Measurements from ENCODE around the gene RAB30. TPM values are rescaled to one million over a fixed set of nuclear protein-coding genes. Genes with fewer than 3 reads are reported as not detected.
A peak's percentile ranks its signal among the peaks of the same experiment; 100 is the strongest.
"Not testable (repeated sequence)": the region's sequence is repeated elsewhere in the genome, so short reads cannot be mapped to it uniquely, and the experiment has no call there.

RAB30 gene
- total and polyA plus RNA-seq, 2 donors: 4.5 to 7.5 TPM

GRCh38 chr11:82959987-82960778, 111.5 kb downstream of the RAB30 start:
- H3K27me3 ChIP-seq (ENCODE audit: control insufficient read depth in 2 of 2, insufficient read depth in 1 of 2, low read length in 1 of 2): no peaks in the 10 kb centered on the region
- no peaks in the 10 kb centered on the region for H3K36me3 ChIP-seq (ENCODE audit: control insufficient read depth in 2 of 2, insufficient read depth in 2 of 2, low read length in 1 of 2)
- peaks cover 0 to 9% of the 10 kb centered on the region in 2 donors for H3K9me3 ChIP-seq (ENCODE audit: control insufficient read depth in 2 of 2, insufficient read depth in 1 of 2, low read length in 1 of 2)
- peak in 6 of 9 donors; percentile 51 to 86 (median 55) for DNase-seq (ENCODE audit: low read depth in 6 of 9, low spot score in 9 of 9)
- H3K4me3 ChIP-seq (ENCODE audit: low read length in 2 of 2): no peak overlapping the region
- 37% methylated on average over 5 of the region's 5 CpGs for WGBS
- H3K27ac ChIP-seq (ENCODE audit: low read depth in 1 of 2, low read length in 1 of 2): peak overlapping the region; percentile 79 to 85
- H3K4me1 ChIP-seq (ENCODE audit: control insufficient read depth in 2 of 2, insufficient read depth in 2 of 2, low read length in 2 of 2): peaks cover 15 to 28% of the 10 kb centered on the region in 2 donors

- 38% methylated on average over 9 of the region's 9 CpGs for WGBS
- H3K9me3 ChIP-seq (ENCODE audit: control insufficient read depth in 2 of 2, insufficient read depth in 1 of 2, low read length in 1 of 2); H3K36me3 ChIP-seq (ENCODE audit: control insufficient read depth in 2 of 2, insufficient read depth in 2 of 2, low read length in 1 of 2); H3K4me3 ChIP-seq (ENCODE audit: low read length in 2 of 2); H3K27me3 ChIP-seq (ENCODE audit: control insufficient read depth in 2 of 2, insufficient read depth in 1 of 2, low read length in 1 of 2): not testable (repeated sequence)
- peak in 4 of 9 donors; percentile 22 to 75 (median 49) for DNase-seq (ENCODE audit: low read depth in 6 of 9, low spot score in 9 of 9)
- Histone ChIP-seq H3K4me1 (ENCODE audit: control insufficient read depth in 2 of 2, insufficient read depth in 2 of 2, low read length in 2 of 2) (peaks cover 15 to 27% of the 10 kb centered on the region in 2 donors), H3K27ac (ENCODE audit: low read depth in 1 of 2, low read length in 1 of 2) (peak overlapping the region; percentile 80 to 84)
These were observed 115.8 kb downstream of the RAB30 start for GRCh38 chr11:82955736-82956453.

- H3K36me3 ChIP-seq (ENCODE audit: control insufficient read depth in 2 of 2, insufficient read depth in 2 of 2, low read length in 1 of 2); H3K27me3 ChIP-seq (ENCODE audit: control insufficient read depth in 2 of 2, insufficient read depth in 1 of 2, low read length in 1 of 2); H3K4me3 ChIP-seq (ENCODE audit: low read length in 2 of 2); H3K4me1 ChIP-seq (ENCODE audit: control insufficient read depth in 2 of 2, insufficient read depth in 2 of 2, low read length in 2 of 2); H3K27ac ChIP-seq (ENCODE audit: low read depth in 1 of 2, low read length in 1 of 2); DNase-seq (ENCODE audit: low read depth in 6 of 9, low spot score in 9 of 9); H3K9me3 ChIP-seq (ENCODE audit: control insufficient read depth in 2 of 2, insufficient read depth in 1 of 2, low read length in 1 of 2): not testable (repeated sequence)
- WGBS: 97% methylated on average over 2 of the region's 2 CpGs
These were observed 121.2 kb downstream of the RAB30 start for GRCh38 chr11:82950502-82950901.

- Histone ChIP-seq H3K4me3 (ENCODE audit: low read length in 2 of 2) (no peak overlapping the region), H3K36me3 (ENCODE audit: control insufficient read depth in 2 of 2, insufficient read depth in 2 of 2, low read length in 1 of 2) (no peaks in the 10 kb centered on the region), H3K9me3 (ENCODE audit: control insufficient read depth in 2 of 2, insufficient read depth in 1 of 2, low read length in 1 of 2) (no peaks in the 10 kb centered on the region), H3K4me1 (ENCODE audit: control insufficient read depth in 2 of 2, insufficient read depth in 2 of 2, low read length in 2 of 2) (no peaks in the 10 kb centered on the region), H3K27ac (ENCODE audit: low read depth in 1 of 2, low read length in 1 of 2) (no peak overlapping the region), H3K27me3 (ENCODE audit: control insufficient read depth in 2 of 2, insufficient read depth in 1 of 2, low read length in 1 of 2) (no peaks in the 10 kb centered on the region)
- no peak for DNase-seq (ENCODE audit: low read depth in 6 of 9, low spot score in 9 of 9)
These were observed 122.3 kb downstream of the RAB30 start for GRCh38 chr11:82949352-82949751.

GRCh38 chr11:82945682-82946081, 126.0 kb downstream of the RAB30 start:
- H3K4me1 ChIP-seq (ENCODE audit: control insufficient read depth in 2 of 2, insufficient read depth in 2 of 2, low read length in 2 of 2): no peaks in the 10 kb centered on the region
- H3K9me3 ChIP-seq (ENCODE audit: control insufficient read depth in 2 of 2, insufficient read depth in 1 of 2, low read length in 1 of 2): peaks cover 0 to 6% of the 10 kb centered on the region in 2 donors
- no peak overlapping the region for H3K4me3 ChIP-seq (ENCODE audit: low read length in 2 of 2)
- no peaks in the 10 kb centered on the region for H3K36me3 ChIP-seq (ENCODE audit: control insufficient read depth in 2 of 2, insufficient read depth in 2 of 2, low read length in 1 of 2)
- H3K27ac ChIP-seq (ENCODE audit: low read depth in 1 of 2, low read length in 1 of 2): no peak overlapping the region
- no peaks in the 10 kb centered on the region for H3K27me3 ChIP-seq (ENCODE audit: control insufficient read depth in 2 of 2, insufficient read depth in 1 of 2, low read length in 1 of 2)
- DNase-seq (ENCODE audit: low read depth in 6 of 9, low spot score in 9 of 9): no peak

- 95% methylated on average over 1 of the region's 1 CpG for WGBS
- DNase-seq (ENCODE audit: low read depth in 6 of 9, low spot score in 9 of 9); H3K27ac ChIP-seq (ENCODE audit: low read depth in 1 of 2, low read length in 1 of 2); H3K9me3 ChIP-seq (ENCODE audit: control insufficient read depth in 2 of 2, insufficient read depth in 1 of 2, low read length in 1 of 2); H3K4me1 ChIP-seq (ENCODE audit: control insufficient read depth in 2 of 2, insufficient read depth in 2 of 2, low read length in 2 of 2); H3K36me3 ChIP-seq (ENCODE audit: control insufficient read depth in 2 of 2, insufficient read depth in 2 of 2, low read length in 1 of 2); H3K4me3 ChIP-seq (ENCODE audit: low read length in 2 of 2); H3K27me3 ChIP-seq (ENCODE audit: control insufficient read depth in 2 of 2, insufficient read depth in 1 of 2, low read length in 1 of 2): not testable (repeated sequence)
These were observed 126.7 kb downstream of the RAB30 start for GRCh38 chr11:82945041-82945440.

- DNase-seq (ENCODE audit: low read depth in 6 of 9, low spot score in 9 of 9): no peak
- H3K4me1 ChIP-seq (ENCODE audit: control insufficient read depth in 2 of 2, insufficient read depth in 2 of 2, low read length in 2 of 2): no peaks in the 10 kb centered on the region
- peaks cover 0 to 6% of the 10 kb centered on the region in 2 donors for H3K9me3 ChIP-seq (ENCODE audit: control insufficient read depth in 2 of 2, insufficient read depth in 1 of 2, low read length in 1 of 2)
- no peaks in the 10 kb centered on the region for H3K36me3 ChIP-seq (ENCODE audit: control insufficient read depth in 2 of 2, insufficient read depth in 2 of 2, low read length in 1 of 2)
- WGBS: 95% methylated on average over 2 of the region's 2 CpGs
- H3K27me3 ChIP-seq (ENCODE audit: control insufficient read depth in 2 of 2, insufficient read depth in 1 of 2, low read length in 1 of 2): no peaks in the 10 kb centered on the region
- H3K27ac ChIP-seq (ENCODE audit: low read depth in 1 of 2, low read length in 1 of 2): no peak overlapping the region
- no peak overlapping the region for H3K4me3 ChIP-seq (ENCODE audit: low read length in 2 of 2)
These were observed 127.5 kb downstream of the RAB30 start for GRCh38 chr11:82944198-82944597.

GRCh38 chr11:82943430-82943829, 128.3 kb downstream of the RAB30 start:
- DNase-seq (ENCODE audit: low read depth in 6 of 9, low spot score in 9 of 9); H3K27ac ChIP-seq (ENCODE audit: low read depth in 1 of 2, low read length in 1 of 2); H3K4me3 ChIP-seq (ENCODE audit: low read length in 2 of 2); H3K9me3 ChIP-seq (ENCODE audit: control insufficient read depth in 2 of 2, insufficient read depth in 1 of 2, low read length in 1 of 2); H3K27me3 ChIP-seq (ENCODE audit: control insufficient read depth in 2 of 2, insufficient read depth in 1 of 2, low read length in 1 of 2); H3K4me1 ChIP-seq (ENCODE audit: control insufficient read depth in 2 of 2, insufficient read depth in 2 of 2, low read length in 2 of 2); H3K36me3 ChIP-seq (ENCODE audit: control insufficient read depth in 2 of 2, insufficient read depth in 2 of 2, low read length in 1 of 2): not testable (repeated sequence)
- WGBS: 97% methylated on average over 1 of the region's 1 CpG

GRCh38 chr11:82942376-82942775, 129.3 kb downstream of the RAB30 start:
- WGBS: 99% methylated on average over 2 of the region's 2 CpGs
- peaks cover 0 to 6% of the 10 kb centered on the region in 2 donors for H3K9me3 ChIP-seq (ENCODE audit: control insufficient read depth in 2 of 2, insufficient read depth in 1 of 2, low read length in 1 of 2)
- no peaks in the 10 kb centered on the region for H3K27me3 ChIP-seq (ENCODE audit: control insufficient read depth in 2 of 2, insufficient read depth in 1 of 2, low read length in 1 of 2)
- H3K27ac ChIP-seq (ENCODE audit: low read depth in 1 of 2, low read length in 1 of 2): no peak overlapping the region
- H3K4me3 ChIP-seq (ENCODE audit: low read length in 2 of 2): no peak overlapping the region
- H3K4me1 ChIP-seq (ENCODE audit: control insufficient read depth in 2 of 2, insufficient read depth in 2 of 2, low read length in 2 of 2): no peaks in the 10 kb centered on the region
- DNase-seq (ENCODE audit: low read depth in 6 of 9, low spot score in 9 of 9): no peak
- no peaks in the 10 kb centered on the region for H3K36me3 ChIP-seq (ENCODE audit: control insufficient read depth in 2 of 2, insufficient read depth in 2 of 2, low read length in 1 of 2)

Data from thymus (tissue), 11 donors.